NCI-H2196 (cell line): ENCODE data around the gene XYLT1.

Experiments
- DNase-seq: peaks from one replicate; lab custom pipeline; 2025; ENCODE audit not compliant: unreplicated experiment; lab: John Stamatoyannopoulos, UW

XYLT1 gene

DNA sequence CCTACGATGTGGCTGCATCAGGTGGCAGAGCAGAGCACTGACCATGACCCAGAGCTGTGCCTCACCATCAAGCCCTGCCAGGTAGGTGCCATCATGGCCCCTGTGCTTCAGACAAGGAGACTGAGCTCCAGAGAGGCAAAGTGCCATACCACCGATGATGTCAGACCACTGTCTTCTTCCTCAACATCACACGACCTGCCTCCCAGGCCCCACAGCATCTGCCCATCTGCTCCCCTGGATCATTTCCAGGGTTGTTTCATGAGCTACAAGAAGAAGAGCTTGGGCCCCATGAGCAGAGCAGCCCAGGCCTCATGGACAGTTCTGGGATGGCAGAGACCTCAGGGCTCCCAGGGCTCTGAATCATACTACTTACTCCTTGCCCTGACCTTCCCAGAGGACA lies 9.9 kb downstream of the XYLT1 start:
- DNase-seq = no peak

DNA sequence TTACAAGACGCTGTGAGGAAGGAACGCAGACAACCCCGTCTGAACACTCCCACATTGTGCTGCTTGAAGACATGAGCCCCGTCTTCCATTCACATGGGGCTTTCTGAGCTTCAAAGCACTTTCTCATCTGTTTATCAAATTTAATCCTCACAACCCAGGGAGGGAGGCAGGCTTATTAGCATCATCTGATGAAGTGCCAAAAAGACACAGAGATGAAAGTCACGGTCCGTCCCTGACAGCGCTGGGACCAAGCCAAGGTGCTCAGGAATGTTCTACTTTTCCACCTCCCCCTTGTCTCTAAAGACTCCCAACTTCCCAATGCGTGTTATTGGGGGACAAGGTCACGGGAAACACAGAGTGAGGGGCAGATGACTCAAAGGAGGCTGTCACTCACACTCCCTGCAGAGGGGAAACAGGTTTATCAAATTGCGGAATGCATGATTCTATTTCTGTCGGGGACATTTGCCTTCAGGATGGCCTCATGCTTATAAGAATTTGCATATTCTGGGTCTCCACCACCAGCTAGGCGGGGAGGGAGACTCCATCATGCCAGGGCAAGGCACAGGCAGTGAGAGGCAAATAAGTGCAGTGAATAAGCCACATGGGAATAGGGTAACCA lies 10.7 kb downstream of the XYLT1 start:
- no peak for DNase-seq

DNA sequence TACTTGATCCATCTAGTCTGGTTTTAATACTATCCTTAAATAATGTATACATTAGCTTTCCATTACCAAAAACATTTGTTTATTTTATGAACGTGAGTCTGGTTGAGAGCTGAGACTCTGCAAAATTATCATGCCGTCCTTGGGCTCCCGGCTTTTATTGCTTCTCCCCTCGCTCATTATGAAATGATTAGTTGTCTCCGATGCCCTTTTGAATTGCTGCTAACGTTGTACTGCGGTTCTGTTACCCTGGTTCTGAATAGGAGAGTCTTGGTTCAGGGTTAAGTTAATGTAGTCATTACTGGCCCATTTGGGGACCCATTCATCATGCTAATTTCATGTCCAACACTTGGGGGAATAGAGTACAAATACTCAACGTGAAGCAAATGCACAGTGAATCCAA lies 12.8 kb downstream of the XYLT1 start:
- DNase-seq = no peak

DNA sequence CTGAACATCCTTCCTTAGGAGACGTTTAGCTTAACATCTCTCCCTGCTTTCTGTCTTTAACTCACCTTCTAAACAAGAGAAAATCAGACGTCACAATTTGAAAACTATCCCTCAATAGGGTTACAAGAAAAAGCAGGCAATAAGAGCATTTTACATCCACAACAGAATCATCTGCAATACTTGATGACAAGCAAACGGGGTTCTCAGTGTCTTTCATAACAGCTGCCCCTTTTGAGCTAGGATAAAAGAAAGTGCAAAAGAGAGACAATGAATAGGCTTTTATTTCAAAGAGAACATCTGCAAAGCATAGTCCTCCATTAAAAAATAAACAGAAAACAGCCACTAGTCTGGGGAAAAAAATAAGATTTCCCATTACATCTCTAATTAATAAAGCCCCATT lies 13.2 kb downstream of the XYLT1 start:
- DNase-seq = no peak

- DNase-seq = no peak
Measured at GRCh38 chr16:17454162-17454730, 16.5 kb downstream of the XYLT1 start.

DNA sequence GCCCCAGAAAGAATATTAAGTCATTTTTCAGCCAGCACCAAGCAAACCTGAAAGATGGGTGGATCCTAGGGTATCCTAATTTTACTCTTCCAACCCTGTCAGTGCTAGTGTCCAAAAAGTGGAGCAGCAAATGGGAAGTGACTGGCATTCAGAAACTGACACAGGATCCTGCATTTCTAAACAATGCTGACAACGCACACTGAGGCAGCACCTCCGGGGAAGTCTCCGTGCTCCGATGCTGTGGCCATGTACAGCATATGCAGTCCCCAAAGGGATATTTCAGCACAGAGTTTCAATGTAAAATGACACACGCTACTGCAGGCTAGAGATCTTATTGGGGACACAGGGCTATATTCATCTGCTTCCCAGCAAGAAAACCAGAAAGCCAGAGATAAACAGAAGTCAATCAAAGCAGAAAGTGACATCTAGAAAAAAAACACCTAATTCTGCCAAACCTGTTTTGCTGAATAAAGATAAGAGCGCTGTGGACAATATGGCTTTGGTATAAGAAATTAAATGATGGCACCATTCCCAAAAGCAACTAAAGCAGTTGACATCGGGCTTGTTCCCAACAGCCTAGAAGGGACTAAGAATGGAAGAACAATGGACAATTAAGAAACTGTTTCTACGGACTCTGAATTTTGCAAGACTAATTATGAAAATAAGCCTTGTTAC lies 17.3 kb downstream of the XYLT1 start:
- DNase-seq = no peak

DNA sequence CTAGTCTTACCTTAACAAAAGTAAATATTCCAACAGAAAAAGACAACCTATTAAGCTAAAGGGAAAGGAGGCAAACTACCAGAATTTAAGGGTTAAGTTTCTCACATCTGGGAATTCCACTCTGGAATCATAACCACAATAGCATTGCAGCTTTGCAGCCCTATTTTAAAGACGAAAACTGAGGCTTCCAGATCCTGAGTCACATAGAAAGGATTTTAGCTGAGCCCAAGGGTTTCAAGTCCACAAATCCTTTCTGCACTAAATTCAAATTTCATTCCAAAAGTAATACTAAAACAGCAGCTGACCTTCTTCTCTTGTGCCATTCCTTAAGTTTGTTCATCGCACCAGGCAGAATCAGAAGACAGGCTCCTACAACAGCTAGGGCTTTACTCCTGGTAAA lies 17.8 kb downstream of the XYLT1 start:
- no peak for DNase-seq

GRCh38 chr16:17451843-17452242 lies 18.9 kb downstream of the XYLT1 start:
- DNase-seq = no peak

DNA sequence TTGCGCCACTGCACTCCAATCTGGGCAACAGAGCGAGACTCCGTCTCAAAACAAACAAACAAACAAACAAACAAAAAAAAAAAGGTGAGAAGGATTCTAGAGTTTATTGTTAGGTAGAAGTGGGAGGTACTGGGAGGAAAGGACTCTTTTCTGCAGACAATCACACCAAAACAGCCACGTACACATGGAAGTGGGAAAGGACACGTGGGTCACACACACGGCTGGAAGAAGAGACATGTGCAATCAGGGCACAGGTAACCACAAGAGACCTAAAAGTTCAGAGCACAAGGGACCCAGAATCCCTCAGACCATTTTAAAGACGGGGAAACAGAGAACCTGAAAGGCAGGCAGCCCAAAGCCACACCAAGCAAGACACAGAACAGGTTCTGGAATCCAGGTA lies 20.5 kb downstream of the XYLT1 start:
- DNase-seq = no peak

GRCh38 chr16:17448640-17449638 lies 21.8 kb downstream of the XYLT1 start:
- DNase-seq = no peak

DNA sequence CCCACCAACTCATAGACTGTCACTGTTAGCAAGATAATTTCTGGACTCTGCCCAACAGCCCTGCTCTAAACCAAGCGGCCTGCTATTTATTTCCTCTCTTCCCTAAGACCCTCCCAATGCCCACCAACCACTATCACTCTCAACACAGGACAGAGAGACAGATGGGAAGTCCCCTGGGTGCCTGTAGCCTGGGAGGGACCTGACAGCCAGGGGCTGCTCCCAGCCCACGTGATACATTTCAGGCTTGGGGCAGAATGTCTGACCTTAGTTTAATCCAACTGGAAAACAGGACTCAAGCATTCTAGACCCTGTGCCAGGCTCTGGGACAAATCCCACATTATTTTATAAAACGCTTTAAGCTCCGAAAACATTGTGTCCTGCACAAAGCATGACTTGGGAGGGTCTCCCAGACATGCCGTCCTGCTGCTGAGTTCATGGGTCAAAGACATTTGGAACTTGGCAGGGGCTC lies 23.6 kb downstream of the XYLT1 start:
- DNase-seq = no peak

- no peak for DNase-seq
Measured at GRCh38 chr16:17446661-17447060, 24.1 kb downstream of the XYLT1 start.

- no peak for DNase-seq
Measured at GRCh38 chr16:17445421-17445820, 25.3 kb downstream of the XYLT1 start.

DNA sequence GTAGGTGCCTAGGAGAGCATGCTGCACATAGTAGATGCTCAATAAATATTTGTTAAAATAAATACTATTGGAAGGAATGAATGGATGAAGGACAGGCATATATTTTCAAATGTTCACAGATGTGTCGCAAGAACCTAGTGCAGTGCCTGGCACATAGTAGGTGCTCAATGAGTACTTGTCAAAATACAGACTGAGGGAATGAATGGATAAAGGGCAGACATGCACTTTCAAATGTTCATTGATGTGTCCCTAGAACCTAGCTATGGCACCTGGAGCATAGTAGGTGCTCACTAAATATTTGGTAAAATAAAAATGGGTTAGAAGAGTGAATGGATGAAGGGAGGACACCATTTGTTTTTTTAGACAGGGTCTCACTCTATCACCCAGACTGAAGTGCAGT lies 26.1 kb downstream of the XYLT1 start:
- no peak for DNase-seq

DNA sequence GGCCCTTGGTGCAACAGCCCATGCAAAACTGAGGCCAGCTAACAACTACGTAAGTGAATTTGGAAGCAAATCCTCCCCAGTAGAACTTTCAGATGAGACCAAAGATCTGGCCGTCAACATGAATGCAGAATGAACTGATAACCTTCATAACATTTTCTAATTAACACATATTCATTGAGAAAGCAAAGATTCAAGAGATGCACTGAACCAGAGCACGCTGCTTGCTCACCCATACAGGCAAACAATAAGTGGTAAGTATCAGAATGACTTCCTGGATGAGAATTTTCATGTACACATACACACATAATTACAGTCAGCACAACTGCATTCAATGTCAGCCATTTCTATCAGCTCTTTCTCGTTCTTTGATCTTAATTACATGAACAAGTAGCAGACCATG lies 30.6 kb downstream of the XYLT1 start:
- no peak for DNase-seq

DNA sequence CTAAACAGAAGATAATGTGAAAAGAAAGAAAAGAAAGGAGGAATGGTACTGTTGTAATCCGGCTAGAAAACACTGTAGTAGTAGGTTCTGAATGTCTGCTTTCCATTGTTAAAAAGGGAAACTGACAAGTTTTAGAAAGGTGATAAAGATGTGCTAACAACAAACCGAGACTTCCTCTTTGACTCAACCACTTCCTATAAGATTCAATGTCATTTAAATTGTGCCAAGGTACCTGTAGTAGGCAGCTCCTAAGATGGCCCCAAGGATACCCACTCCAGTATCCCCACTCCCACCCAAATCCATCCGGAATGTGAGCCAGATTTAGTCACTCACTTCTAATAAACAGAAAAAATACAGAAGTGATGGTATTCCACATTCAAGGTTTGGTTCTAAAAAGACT lies 31.2 kb downstream of the XYLT1 start:
- no peak for DNase-seq

DNA sequence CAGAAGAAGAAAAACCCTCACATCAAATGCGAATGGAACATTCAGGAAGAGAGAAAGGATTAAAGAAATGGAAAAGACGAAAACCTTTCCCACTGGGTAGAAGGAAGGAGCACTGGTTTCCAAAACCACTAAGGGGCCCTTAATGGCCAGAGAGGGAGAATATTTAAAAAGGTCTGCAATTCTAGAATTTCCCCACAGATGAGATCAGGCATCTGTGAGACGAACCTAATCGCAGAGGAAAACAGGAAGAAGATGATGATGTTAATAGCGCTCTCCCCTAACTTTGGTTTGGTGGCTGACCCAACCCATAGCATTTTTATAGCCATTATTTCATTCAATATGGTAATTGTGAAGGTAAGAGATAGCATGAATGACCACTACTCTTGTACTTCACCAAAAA lies 32.8 kb downstream of the XYLT1 start:
- no peak for DNase-seq

GRCh38 chr16:17437127-17437720 lies 33.5 kb downstream of the XYLT1 start:
- no peak for DNase-seq

GRCh38 chr16:17435318-17435717 lies 35.4 kb downstream of the XYLT1 start:
- DNase-seq = no peak

DNA sequence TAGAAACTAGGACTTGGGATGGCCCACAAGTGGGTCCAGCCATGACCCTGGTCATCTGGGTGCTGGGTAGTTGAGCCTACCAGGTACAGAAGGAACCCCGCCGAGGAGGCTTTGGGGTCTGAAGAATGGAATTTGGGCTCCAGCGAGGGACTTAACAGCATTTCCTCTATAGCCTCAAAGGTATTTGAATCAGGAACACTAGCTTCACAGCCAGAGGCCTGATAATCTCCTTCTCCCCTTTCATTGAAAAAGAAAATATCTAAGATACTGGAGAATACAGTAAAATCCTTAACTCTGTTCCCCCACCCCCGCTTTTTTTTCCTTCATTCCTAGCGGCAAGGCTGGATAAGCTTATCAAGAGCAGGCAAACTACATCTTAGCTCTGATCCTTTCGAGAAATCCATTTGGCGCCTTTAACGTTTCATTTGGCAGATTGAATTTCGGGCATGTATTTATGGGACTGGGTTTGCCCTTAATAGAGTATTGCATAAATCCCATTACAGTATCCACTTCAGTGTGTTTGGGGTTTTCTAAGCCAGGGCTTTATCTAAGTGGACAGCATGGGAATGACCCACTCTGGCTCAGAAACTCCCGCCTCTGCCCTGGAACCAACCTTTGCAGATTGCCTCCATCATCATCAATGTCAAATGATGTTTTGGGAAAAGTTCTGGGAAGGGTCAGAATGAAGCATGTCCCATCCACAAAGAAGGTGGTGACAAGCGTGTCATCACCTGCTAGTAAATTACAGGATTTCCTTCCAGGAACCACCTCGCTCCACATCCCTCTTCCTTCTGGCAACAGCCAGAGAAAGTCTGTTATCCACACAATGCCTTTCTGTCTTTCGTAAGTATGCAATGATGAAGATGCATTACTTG lies 36.9 kb downstream of the XYLT1 start:
- no peak for DNase-seq
